SK-N-SH treated with all-trans-retinoic acid at 6 μM for 48 hours (cell line): ENCODE results near the gene LIMK2.

Source experiments
- ATAC-seq: fragments of 200-7000 bp; cut with Tn5 transposase; 3 replicates; pipeline ENCODE4 v1.9.1; 2020; ENCODE audit warnings: mild to moderate bottlenecking, moderate library complexity
- BACH2 ChIP-seq: fragments of 250-450 bp; sonication (Bioruptor Pico); IDR thresholded peaks from 2 replicates; pipeline ENCODE4 v1.9.0; 2021; ENCODE audit warnings: mild to moderate bottlenecking, borderline replicate concordance
- CSDC2 ChIP-seq: fragments of 250-450 bp; sonication (Bioruptor Pico); IDR thresholded peaks from 2 replicates; pipeline ENCODE4 v1.5.0; 2020; ENCODE audit warnings: mild to moderate bottlenecking, moderate library complexity
- GLIS3 ChIP-seq: fragments of 250-450 bp; sonication (Bioruptor Pico); IDR thresholded peaks from 2 replicates; pipeline ENCODE4 v1.5.0; 2020; ENCODE audit warnings: mild to moderate bottlenecking, moderate library complexity
- ISL1 ChIP-seq: fragments of 250-450 bp; sonication (Bioruptor Pico); IDR thresholded peaks from 2 replicates; pipeline ENCODE4 v2.1.2; 2022; ENCODE audit warnings: mild to moderate bottlenecking, moderate library complexity
- OSR1 ChIP-seq: fragments of 250-450 bp; sonication (Bioruptor Pico); IDR thresholded peaks from 2 replicates; pipeline ENCODE4 v1.8.0; 2022; ENCODE audit warnings: moderate library complexity, mild to moderate bottlenecking, inconsistent platforms
- RARB ChIP-seq: fragments of 250-450 bp; sonication (Bioruptor Pico); IDR thresholded peaks from 2 replicates; pipeline ENCODE4 v1.8.0; 2021; ENCODE audit warnings: mild to moderate bottlenecking, moderate library complexity
- SNAI2 ChIP-seq: fragments of 250-450 bp; sonication (Bioruptor Pico); IDR thresholded peaks from 2 replicates; pipeline ENCODE4 v1.5.0; 2020; ENCODE audit warnings: mild to moderate bottlenecking, moderate library complexity
- TCF4 ChIP-seq: fragments of 250-450 bp; sonication (Bioruptor Pico); IDR thresholded peaks from 2 replicates; pipeline ENCODE4 v1.8.0; 2021; ENCODE audit warnings: mild to moderate bottlenecking, moderate library complexity, borderline replicate concordance
- TOX ChIP-seq: fragments of 250-450 bp; sonication (Bioruptor Pico); IDR thresholded peaks from 2 replicates; pipeline ENCODE4 v1.8.0; 2021; ENCODE audit warnings: mild to moderate bottlenecking, moderate library complexity, borderline replicate concordance
- ZC3H10 ChIP-seq: fragments of 250-450 bp; sonication (Bioruptor Pico); IDR thresholded peaks from 2 replicates; pipeline ENCODE4 v1.5.1; 2021; ENCODE audit warnings: mild to moderate bottlenecking, moderate library complexity
- ZFP3 ChIP-seq: fragments of 250-450 bp; sonication (Bioruptor Pico); IDR thresholded peaks from 2 replicates; pipeline ENCODE4 v1.5.0; 2020; ENCODE audit warnings: mild to moderate bottlenecking, moderate library complexity
- ZFP30 ChIP-seq: fragments of 450-650 bp; formaldehyde crosslinking; IDR thresholded peaks from 2 replicates; pipeline ENCODE4 v1.5.0; 2022; ENCODE audit warnings: mild to moderate bottlenecking, moderate library complexity
- ZNF565 ChIP-seq: fragments of 450-650 bp; formaldehyde crosslinking; conservative IDR thresholded peaks from 2 replicates; pipeline ENCODE4 v1.5.0; 2020; ENCODE audit warnings: low read depth, mild to moderate bottlenecking, moderate library complexity
- ZNF8 ChIP-seq: fragments of 450-650 bp; formaldehyde crosslinking; IDR thresholded peaks from 2 replicates; pipeline ENCODE4 v1.5.0; 2020; ENCODE audit warnings: mild to moderate bottlenecking, moderate library complexity
- TF ChIP-seq, protein P1 (sequence below): fragments of 250-450 bp; sonication (Bioruptor Pico); IDR thresholded peaks from 2 replicates; pipeline ENCODE4 v1.5.1; 2020; ENCODE audit warnings: low read depth, mild to moderate bottlenecking, moderate library complexity
- TF ChIP-seq, protein P2 (sequence below): fragments of 250-450 bp; sonication (Bioruptor Pico); IDR thresholded peaks from 2 replicates; pipeline ENCODE4 v1.8.0; 2020; ENCODE audit warnings: mild to moderate bottlenecking, moderate library complexity, borderline replicate concordance
- TF ChIP-seq, protein P3 (sequence below): fragments of 250-450 bp; sonication (Bioruptor Pico); IDR thresholded peaks from 2 replicates; pipeline ENCODE4 v1.5.0; 2020; ENCODE audit warnings: mild to moderate bottlenecking, moderate library complexity

The LIMK2 gene

DNA sequence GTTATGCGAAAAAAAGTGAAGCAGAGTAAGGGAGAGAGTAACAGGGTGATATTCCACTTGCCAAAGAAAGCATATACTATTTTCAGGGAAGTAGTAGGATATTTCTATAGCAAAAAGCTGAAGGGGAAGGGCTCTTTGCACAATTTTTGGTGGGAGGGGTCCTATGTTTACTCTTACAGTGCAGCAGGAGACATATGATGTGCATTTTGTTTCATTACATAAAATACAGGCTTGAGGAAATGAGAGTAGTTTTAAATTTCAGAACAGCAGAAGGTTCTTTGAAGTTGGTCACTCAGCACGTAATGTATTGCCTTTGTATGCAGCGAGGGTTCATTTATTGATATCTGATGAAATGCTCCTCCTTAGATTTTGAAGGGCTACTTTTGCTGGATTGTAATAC, 83.3 kb downstream of the LIMK2 start (continued):
- no peak for TF ChIP-seq TCF4 (CRISPR knock-in tag)

DNA sequence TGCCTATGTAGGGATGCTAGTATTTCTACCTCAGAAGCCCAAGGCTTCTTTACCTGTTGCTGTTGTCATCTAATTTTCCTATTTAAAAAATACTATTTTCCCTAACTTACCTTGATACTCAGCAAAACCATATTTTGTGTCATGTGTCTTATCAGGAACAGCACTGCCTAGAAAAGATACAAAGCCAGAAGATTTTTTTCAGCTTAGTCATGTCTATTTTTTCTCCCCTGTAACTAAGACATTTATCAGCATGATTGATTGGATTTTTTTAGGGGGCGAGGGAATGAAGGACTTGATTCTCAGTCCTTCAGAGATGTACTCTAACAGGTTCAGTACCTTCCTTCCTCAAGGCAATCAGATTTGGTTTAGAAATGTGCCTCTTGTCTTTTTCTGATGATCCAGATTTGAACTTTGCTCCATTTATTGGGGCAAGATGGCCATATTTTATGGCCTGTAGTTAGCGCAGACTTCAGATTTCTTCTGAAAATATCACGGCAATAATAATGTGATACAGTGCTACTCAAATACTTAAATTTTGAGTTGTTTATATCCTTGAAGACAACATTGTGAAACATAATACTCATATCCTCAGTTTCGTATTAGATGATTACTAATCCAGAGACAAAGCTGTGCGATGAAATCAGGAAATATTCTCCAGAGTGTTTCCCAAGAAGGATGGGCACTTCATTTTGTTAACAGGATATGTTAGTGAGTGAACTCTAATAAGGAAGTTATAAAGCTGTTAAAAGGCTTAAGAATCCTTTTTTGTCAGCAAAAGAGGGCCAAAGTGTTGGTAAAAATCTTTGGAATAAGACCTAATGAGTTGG, 83.9 kb downstream of the LIMK2 start:
- TF ChIP-seq CSDC2 (CRISPR knock-in tag) (no peak), TCF4 (CRISPR knock-in tag) (no peak), SNAI2 (CRISPR knock-in tag) (no peak), ZFP30 (CRISPR knock-in tag) (no peak), ZC3H10 (CRISPR knock-in tag) (no peak), GLIS3 (no peak), ISL1 (CRISPR knock-in tag) (no peak), ZFP3 (no peak), OSR1 (CRISPR knock-in tag) (no peak), BACH2 (CRISPR knock-in tag) (no peak), ZNF565 (no peak), ZNF8 (CRISPR knock-in tag) (no peak), TOX (CRISPR knock-in tag) (no peak)
- TF ChIP-seq, protein P1, sequence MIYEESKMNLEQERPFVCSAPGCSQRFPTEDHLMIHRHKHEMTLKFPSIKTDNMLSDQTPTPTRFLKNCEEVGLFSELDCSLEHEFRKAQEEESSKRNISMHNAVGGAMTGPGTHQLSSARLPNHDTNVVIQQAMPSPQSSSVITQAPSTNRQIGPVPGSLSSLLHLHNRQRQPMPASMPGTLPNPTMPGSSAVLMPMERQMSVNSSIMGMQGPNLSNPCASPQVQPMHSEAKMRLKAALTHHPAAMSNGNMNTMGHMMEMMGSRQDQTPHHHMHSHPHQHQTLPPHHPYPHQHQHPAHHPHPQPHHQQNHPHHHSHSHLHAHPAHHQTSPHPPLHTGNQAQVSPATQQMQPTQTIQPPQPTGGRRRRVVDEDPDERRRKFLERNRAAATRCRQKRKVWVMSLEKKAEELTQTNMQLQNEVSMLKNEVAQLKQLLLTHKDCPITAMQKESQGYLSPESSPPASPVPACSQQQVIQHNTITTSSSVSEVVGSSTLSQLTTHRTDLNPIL (CRISPR knock-in tag), result no peak
- TF ChIP-seq, protein P2, sequence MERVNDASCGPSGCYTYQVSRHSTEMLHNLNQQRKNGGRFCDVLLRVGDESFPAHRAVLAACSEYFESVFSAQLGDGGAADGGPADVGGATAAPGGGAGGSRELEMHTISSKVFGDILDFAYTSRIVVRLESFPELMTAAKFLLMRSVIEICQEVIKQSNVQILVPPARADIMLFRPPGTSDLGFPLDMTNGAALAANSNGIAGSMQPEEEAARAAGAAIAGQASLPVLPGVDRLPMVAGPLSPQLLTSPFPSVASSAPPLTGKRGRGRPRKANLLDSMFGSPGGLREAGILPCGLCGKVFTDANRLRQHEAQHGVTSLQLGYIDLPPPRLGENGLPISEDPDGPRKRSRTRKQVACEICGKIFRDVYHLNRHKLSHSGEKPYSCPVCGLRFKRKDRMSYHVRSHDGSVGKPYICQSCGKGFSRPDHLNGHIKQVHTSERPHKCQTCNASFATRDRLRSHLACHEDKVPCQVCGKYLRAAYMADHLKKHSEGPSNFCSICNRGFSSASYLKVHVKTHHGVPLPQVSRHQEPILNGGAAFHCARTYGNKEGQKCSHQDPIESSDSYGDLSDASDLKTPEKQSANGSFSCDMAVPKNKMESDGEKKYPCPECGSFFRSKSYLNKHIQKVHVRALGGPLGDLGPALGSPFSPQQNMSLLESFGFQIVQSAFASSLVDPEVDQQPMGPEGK (CRISPR knock-in tag), result no peak
- TF ChIP-seq, protein P3, sequence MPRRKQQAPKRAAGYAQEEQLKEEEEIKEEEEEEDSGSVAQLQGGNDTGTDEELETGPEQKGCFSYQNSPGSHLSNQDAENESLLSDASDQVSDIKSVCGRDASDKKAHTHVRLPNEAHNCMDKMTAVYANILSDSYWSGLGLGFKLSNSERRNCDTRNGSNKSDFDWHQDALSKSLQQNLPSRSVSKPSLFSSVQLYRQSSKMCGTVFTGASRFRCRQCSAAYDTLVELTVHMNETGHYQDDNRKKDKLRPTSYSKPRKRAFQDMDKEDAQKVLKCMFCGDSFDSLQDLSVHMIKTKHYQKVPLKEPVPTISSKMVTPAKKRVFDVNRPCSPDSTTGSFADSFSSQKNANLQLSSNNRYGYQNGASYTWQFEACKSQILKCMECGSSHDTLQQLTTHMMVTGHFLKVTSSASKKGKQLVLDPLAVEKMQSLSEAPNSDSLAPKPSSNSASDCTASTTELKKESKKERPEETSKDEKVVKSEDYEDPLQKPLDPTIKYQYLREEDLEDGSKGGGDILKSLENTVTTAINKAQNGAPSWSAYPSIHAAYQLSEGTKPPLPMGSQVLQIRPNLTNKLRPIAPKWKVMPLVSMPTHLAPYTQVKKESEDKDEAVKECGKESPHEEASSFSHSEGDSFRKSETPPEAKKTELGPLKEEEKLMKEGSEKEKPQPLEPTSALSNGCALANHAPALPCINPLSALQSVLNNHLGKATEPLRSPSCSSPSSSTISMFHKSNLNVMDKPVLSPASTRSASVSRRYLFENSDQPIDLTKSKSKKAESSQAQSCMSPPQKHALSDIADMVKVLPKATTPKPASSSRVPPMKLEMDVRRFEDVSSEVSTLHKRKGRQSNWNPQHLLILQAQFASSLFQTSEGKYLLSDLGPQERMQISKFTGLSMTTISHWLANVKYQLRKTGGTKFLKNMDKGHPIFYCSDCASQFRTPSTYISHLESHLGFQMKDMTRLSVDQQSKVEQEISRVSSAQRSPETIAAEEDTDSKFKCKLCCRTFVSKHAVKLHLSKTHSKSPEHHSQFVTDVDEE (CRISPR knock-in tag), result no peak
- no peak for ATAC-seq

DNA sequence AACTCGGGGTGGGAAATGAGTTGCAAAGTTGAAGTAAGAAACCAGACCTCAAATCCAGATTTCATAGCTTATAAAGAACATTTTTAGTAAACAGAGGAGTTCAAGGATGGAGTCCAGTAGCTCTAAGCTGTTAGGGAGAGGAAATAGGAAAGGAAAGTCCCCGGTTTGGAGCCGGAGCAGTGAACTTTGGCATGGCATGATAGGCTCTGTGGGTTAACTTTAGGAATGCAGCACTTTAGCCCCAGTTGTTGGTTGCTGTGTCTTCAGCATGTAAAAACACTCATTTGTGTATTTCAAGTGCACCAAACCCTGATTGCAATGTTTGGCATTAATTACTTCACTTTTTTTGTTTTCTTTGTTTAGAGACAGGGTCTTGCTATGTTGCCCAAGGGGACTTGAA, 88.8 kb downstream of the LIMK2 start:
- TF ChIP-seq, protein P1 (CRISPR knock-in tag), result no peak
- no peak for TF ChIP-seq CSDC2 (CRISPR knock-in tag)
- TF ChIP-seq ZC3H10 (CRISPR knock-in tag), result no peak
- no peak for TF ChIP-seq BACH2 (CRISPR knock-in tag)
- no peak for TF ChIP-seq TCF4 (CRISPR knock-in tag)
- TF ChIP-seq ZFP30 (CRISPR knock-in tag), result no peak
- TF ChIP-seq, protein P2 (CRISPR knock-in tag), result no peak
- no peak for TF ChIP-seq ZFP3
- no peak for TF ChIP-seq TOX (CRISPR knock-in tag)
- no peak for TF ChIP-seq ZNF8 (CRISPR knock-in tag)
- TF ChIP-seq RARB (CRISPR knock-in tag), result no peak
- TF ChIP-seq OSR1 (CRISPR knock-in tag), result no peak
- TF ChIP-seq GLIS3, result no peak
- no peak for TF ChIP-seq SNAI2 (CRISPR knock-in tag)
- ATAC-seq, result no peak
